Omental fat pad (tissue), 4 donors: ENCODE results near the gene SYNPO. TPM values are rescaled to one million over a fixed set of nuclear protein-coding genes. Genes with fewer than 3 reads are reported as not detected.

Source experiments
- ATAC-seq: fragments of 150-250 bp; one replicate; pipeline ENCODE4 v1.9.1; 2016; ENCODE audit warnings: mild to moderate bottlenecking, moderate library complexity; ENCODE audit not compliant: low FRiP score
- DNase-seq: peaks from one replicate; pipeline ENCODE4 v3.0.0-alpha.2; 2019; ENCODE audit warnings: low spot score
- total RNA-seq, 4 donors: library from RNA; depleted of rRNA; stranded (reverse); fragments of >200 nt; gene quantifications; one replicate each; pipeline ENCODE4 v1.1.0, GENCODE V29; 2016
- TF ChIP-seq, protein P1 (sequence below), 3 donors: fragments of 450-650 bp; IDR thresholded peaks; one replicate each; pipeline ENCODE4 v1.5.1; 2016 to 2017; ENCODE audit warnings: antibody characterized with exemption in 3 of 3, mild to moderate bottlenecking in 3 of 3, moderate library complexity in 2 of 3

SYNPO gene
- total RNA-seq, 4 donors from 2014 or later, result 12.2 to 43.6 (median 26.1) TPM

DNA sequence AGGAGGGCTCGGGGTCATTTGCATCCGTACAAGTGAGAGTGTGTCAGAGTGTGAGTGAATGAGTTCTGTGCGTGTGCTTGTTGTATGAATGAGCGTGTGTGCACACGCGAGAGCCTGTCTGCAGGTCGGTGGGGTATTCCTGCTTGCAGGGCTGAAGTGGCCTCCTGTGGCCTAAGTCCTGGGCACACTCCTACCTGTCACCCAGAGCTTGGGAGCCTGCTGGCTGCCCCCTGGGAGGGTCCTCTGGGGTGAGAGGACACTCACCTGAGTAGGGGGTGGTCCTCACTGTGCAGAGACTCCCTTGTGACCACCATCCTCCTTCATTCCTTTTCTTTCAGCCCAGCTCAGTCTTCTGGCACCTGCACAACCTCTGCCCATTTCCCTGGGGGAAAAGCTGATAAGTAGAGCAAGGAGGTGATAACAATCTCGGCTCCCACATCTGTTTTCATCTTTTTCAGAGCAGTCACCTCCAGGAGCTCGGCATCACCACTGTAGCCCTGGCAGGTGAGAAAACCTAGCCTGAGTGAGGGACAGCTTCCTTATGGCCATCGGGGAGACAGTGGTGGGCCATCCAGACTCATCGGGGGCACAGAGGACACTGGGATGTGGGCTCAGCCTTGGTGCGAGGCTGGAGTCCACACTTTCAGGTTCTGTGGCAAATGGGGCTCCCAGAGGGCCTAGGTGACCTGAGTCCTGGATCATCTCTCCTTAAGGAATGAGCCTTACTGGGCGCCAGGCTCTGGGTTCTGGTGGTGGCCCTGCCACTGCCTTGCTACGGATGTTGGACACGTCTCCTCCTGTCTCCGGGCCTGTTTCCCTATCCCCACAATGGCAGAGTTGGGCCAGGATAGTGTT, 38.7 kb upstream of the SYNPO start:
- no peak for ATAC-seq
- TF ChIP-seq, protein P1, sequence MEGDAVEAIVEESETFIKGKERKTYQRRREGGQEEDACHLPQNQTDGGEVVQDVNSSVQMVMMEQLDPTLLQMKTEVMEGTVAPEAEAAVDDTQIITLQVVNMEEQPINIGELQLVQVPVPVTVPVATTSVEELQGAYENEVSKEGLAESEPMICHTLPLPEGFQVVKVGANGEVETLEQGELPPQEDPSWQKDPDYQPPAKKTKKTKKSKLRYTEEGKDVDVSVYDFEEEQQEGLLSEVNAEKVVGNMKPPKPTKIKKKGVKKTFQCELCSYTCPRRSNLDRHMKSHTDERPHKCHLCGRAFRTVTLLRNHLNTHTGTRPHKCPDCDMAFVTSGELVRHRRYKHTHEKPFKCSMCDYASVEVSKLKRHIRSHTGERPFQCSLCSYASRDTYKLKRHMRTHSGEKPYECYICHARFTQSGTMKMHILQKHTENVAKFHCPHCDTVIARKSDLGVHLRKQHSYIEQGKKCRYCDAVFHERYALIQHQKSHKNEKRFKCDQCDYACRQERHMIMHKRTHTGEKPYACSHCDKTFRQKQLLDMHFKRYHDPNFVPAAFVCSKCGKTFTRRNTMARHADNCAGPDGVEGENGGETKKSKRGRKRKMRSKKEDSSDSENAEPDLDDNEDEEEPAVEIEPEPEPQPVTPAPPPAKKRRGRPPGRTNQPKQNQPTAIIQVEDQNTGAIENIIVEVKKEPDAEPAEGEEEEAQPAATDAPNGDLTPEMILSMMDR (IDR thresholded peaks at IDR 0.05), result no peak
- no peak for DNase-seq

DNA sequence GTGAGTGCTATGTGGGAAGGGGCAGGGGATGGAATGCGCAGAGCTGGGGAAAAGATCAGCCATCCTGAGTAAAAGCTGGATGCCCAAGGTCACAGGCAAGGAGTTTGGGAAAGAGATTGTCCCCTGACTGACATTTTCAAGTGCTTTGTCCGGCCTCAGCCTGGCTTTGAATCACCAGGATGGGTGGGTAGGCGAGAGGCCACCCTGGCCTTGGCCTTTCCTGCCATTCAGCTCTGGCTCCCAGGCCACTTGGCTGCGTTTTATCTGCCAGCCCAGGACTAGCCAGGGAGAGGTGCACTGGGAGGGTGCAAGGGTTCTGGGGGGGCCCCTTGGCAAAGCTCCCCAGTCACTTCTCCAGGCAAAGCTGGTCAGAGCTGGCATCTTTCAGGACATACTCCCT, 37.4 kb upstream of the SYNPO start:
- TF ChIP-seq, protein P1 (IDR thresholded peaks at IDR 0.05), result no peak
- no peak for ATAC-seq
- DNase-seq, result no peak

DNA sequence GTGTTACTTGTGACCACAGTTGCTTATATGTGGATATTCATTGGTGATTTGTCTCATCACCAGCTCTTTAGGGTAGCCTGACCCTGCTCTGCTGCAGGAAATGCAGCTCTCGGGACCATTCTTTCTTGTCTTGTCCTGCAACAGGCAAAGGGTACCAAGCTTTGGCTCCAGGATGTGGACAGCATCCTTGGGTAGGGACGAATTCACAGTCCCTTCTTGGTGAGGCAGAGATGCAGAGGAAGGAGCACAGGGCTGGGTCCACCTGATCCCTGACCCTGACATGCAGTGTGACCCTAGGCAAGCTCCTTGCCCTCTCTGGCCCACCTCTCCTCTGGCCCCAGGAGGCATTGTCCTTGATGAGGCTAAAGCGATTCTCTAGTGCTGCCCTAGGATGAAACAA, 37.0 kb upstream of the SYNPO start:
- TF ChIP-seq, protein P1 (IDR thresholded peaks at IDR 0.05), result no peak
- ATAC-seq, result no peak
- no peak for DNase-seq

DNA sequence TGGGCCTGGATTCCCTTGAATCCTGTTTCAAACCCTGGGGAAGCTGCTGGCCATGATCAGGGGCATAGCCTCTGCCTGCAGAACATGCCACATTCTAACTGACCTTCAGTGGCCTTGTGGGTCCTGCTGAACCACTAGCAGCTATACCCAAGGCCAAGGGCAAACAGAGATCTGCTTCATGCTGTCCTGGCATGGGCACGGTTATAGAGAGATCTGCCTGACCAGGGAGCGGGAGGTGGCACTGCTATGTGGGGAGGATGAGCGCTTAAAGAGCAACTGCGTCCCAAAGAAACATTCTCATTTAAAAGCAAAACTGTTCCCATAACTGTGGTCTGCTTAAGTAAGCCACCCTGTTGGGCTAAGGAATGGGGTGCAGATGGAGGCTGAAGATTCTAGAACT, 36.5 kb upstream of the SYNPO start:
- no peak for DNase-seq
- no peak for ATAC-seq

DNA sequence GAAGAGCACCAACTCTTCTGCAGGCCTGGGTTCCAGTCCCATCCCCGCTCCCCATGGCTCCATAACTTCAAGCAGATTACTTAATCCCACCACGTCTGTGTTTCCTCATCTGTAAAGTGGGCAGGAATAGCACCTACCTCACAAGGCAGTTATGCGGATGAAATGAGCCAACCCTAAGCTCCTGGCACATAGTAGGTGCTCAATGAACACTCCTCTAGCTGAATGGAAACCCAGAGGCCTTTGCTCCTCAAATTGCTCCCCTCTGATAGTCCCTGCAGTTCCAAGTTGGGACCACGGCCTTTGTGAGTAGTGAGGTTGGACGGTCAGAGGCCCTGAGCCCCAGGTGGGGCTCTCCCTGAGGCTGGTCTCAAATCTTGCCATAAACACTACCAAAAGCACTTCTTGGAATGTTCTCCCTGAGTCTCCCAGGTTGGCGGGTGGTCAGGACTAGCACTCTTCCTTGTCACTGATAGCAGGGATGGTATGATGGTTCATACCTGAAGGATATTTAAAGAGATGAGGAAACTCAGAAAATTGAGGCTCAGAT, 35.5 kb upstream of the SYNPO start:
- DNase-seq (no peak), ATAC-seq (no peak)
- TF ChIP-seq, protein P1 (IDR thresholded peaks at IDR 0.05), result no peak

More for the DNA sequence above, 36.5 kb upstream of the SYNPO start:
- TF ChIP-seq, protein P1 (IDR thresholded peaks at IDR 0.05), result no peak

DNA sequence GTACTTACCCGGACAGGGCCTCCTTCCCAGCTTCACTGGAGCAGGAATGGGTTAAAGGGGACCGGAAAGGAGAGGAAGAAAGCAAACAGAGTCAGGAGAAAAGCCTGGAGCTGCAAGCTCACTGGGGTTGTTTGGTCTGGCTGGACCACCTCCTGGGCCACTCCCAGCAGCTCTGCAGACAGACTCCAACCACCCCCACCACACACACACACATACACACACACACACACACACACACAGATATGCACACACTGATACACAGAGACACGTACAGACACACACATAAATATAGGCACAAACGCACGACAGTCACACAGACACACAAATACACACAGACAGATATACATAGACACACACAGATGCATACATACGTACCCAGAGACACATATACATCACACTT, 34.9 kb upstream of the SYNPO start:
- no peak for DNase-seq
- no peak for ATAC-seq
- TF ChIP-seq, protein P1 (IDR thresholded peaks at IDR 0.05), result no peak

DNA sequence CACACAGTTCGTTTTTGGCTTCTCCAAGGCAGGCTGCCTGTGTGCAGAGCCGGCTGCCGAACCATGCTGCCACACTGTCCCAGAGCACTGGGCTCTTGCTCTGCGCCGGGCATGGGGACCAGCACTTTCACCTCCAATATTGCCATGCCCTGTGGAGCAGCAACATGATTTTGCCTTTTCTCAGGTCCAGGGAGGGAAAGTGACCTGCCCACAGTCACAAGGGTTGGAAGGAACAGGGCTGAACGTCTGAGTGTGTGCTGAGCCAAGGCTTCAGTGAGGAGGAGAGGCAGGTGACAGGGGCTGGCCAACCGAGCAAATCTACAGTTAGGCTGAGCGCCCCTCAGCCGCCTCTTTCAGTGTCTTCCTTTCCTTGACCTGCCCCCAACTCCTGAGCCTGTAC, 34.0 kb upstream of the SYNPO start:
- DNase-seq (no peak), ATAC-seq (no peak)

More for the DNA sequence above, 34.0 kb upstream of the SYNPO start:
- TF ChIP-seq, protein P1 (IDR thresholded peaks at IDR 0.05), result no peak
